HepG2 (cell line): ENCODE results near the gene CAPRIN1. TPM values are rescaled to one million over a fixed set of nuclear protein-coding genes. Genes with fewer than 3 reads are reported as not detected.
A peak's percentile ranks its signal among the peaks of the same experiment; 100 is the strongest.

Source experiments
- ATAC-seq: fragments of 200-7000 bp; cut with Tn5 transposase; 3 replicates; pipeline ENCODE4 v1.9.1; 2020; ENCODE audit warnings: mild to moderate bottlenecking, moderate library complexity
- BruUV-seq: library from RNA; stranded (reverse); fragments of 400-500 nt; replicated peaks from 2 replicates; lab custom pipeline; 2021; lab: Mats Ljungman, UMichigan
- CTCF ChIA-PET: fragments of 300-600 bp; formaldehyde crosslinking; extraction: SDS; loops from one replicate; lab custom pipeline; 2021; ENCODE audit warnings: low total read pairs, inconsistent platforms, low intra/inter-chr PET ratio; lab: Yijun Ruan, JAX
- POLR2A ChIA-PET: fragments of 350-600 bp; sonication (Branson Sonifier 250); formaldehyde crosslinking; loops from one replicate; lab custom pipeline; 2020; ENCODE audit warnings: antibody characterized with exemption, inconsistent platforms; lab: Yijun Ruan, JAX
- DNase-seq: peaks from one replicate; pipeline ENCODE4 v3.0.0-alpha.2; 2015; ENCODE audit warnings: low spot score
- FAIRE-seq: peaks from 3 replicates; lab custom pipeline; 2011; peaks lifted over from hg19 to GRCh38; lab: Jason Lieb, UNC
- H2AFZ ChIP-seq: one replicate; pipeline ENCODE4 v1.6.1; 2011; ENCODE audit warnings: low read length, inconsistent platforms
- H3K27ac ChIP-seq: fragments of 300-600 bp; 3 replicates; pipeline ENCODE4 v1.8.0; 2011; ENCODE audit warnings: mixed run types, mild to moderate bottlenecking, mixed read lengths, low read length, inconsistent platforms; ENCODE audit not compliant: insufficient read depth; ENCODE audit errors: extremely low read length
- H3K27me3 ChIP-seq, 2 experiments: fragments of 200-600 bp in 1 of 2; 2 replicates in 1 of 2; 3 replicates in 1 of 2; pipeline versions ENCODE4 v1.6.0 to v1.8.0; 2011; ENCODE audit warnings: low read length in 2 of 2, mild to moderate bottlenecking in 2 of 2, moderate library complexity in 2 of 2, inconsistent platforms in 1 of 2; ENCODE audit not compliant: insufficient read depth in 2 of 2, control insufficient read depth in 1 of 2
- H3K36me3 ChIP-seq, 2 experiments: fragments of 200-600 bp in 1 of 2; replicated peaks in 1 of 2; 2 replicates in 1 of 2; 3 replicates in 1 of 2; pipeline versions ENCODE4 v1.5.1 to v1.8.0; 2011; ENCODE audit warnings: low read length in 2 of 2, inconsistent platforms in 1 of 2; ENCODE audit not compliant: insufficient read depth in 2 of 2, control insufficient read depth in 1 of 2
- H3K4me1 ChIP-seq: 2 replicates; pipeline ENCODE4 v1.5.1; 2012; ENCODE audit warnings: low read length, inconsistent platforms; ENCODE audit not compliant: insufficient read depth
- H3K4me2 ChIP-seq: 2 replicates; pipeline ENCODE4 v1.6.0; 2011; ENCODE audit warnings: low read depth, low read length, inconsistent platforms
- H3K4me3 ChIP-seq, 3 experiments: fragments of 200-600 bp in 1 of 3; sonication (generic), shearing (Covaris generic) in 1 of 3; replicated peaks in 1 of 3; 2 replicates each; pipeline ENCODE4 v1.5.1; 2011 to 2016; ENCODE audit warnings: low read length in 3 of 3, inconsistent platforms in 2 of 3, low read depth in 2 of 3, mild to moderate bottlenecking in 2 of 3, control low read depth in 1 of 3, mixed read lengths in 1 of 3; ENCODE audit not compliant: insufficient read depth in 1 of 3
- H3K79me2 ChIP-seq: one replicate; pipeline ENCODE4 v1.6.1; 2011; ENCODE audit warnings: low read length, inconsistent platforms; ENCODE audit not compliant: insufficient read depth
- H3K9ac ChIP-seq: 2 replicates; pipeline ENCODE4 v1.6.0; 2011; ENCODE audit warnings: mild to moderate bottlenecking, low read depth, low read length, inconsistent platforms; ENCODE audit not compliant: insufficient read depth
- H3K9me3 ChIP-seq: 2 replicates; pipeline ENCODE4 v1.5.1; 2012; ENCODE audit warnings: mild to moderate bottlenecking, low read length
- H4K20me1 ChIP-seq: 2 replicates; pipeline ENCODE4 v1.6.0; 2011; ENCODE audit warnings: inconsistent platforms, mild to moderate bottlenecking, low read length, moderate library complexity; ENCODE audit not compliant: insufficient read depth
- FOXJ3 ChIP-seq: sonication (generic); formaldehyde crosslinking; IDR thresholded peaks from 2 replicates; pipeline ENCODE4 v1.4.0; 2020; ENCODE audit warnings: missing genetic modification reagents, mild to moderate bottlenecking, borderline replicate concordance
- RFX1 ChIP-seq: fragments of 450-650 bp; IDR thresholded peaks from 2 replicates; pipeline ENCODE4 v1.6.1; 2017
- ZNF256 ChIP-seq: sonication (generic); formaldehyde crosslinking; conservative IDR thresholded peaks from 2 replicates; pipeline ENCODE4 v1.4.0; 2020; ENCODE audit warnings: missing genetic modification reagents
- ZNF317 ChIP-seq: sonication (generic); formaldehyde crosslinking; IDR thresholded peaks from 2 replicates; pipeline ENCODE4 v1.5.0; 2020; ENCODE audit warnings: mild to moderate bottlenecking, missing genetic modification reagents
- ZSCAN21 ChIP-seq: sonication (generic); formaldehyde crosslinking; IDR thresholded peaks from 2 replicates; pipeline ENCODE4 v1.8.0; 2022; ENCODE audit warnings: mild to moderate bottlenecking, missing genetic modification reagents, moderate library complexity, borderline replicate concordance
- WGBS: methylation state at CpG from one replicate; pipeline ENCODE4 v1.1.6; 2017; ENCODE audit warnings: low lambda C conversion rate; 5-methylcytosine and 5-hydroxymethylcytosine counted together
- in situ Hi-C: cut with HindIII; loops from 2 replicates; pipeline ENCODE4 v1.10.0; 2017; ENCODE audit warnings: low pct_unique_long_range_greater_than_20kb; ENCODE audit not compliant: extremely low pct_ligation_motif_present
- intact Hi-C: fragments of 100-400 bp; cut with micrococcal nuclease; formaldehyde crosslinking; loops from one replicate; pipeline ENCODE4 v1.10.0; 2022; ENCODE audit not compliant: unreplicated experiment
- polyA plus RNA-seq, 8 experiments: library from polyadenylated mRNA; depleted of rRNA in 3 of 8; stranded (reverse) in 7 of 8; unstranded in 1 of 8; fragments of >200 nt; fragmentation: Illumina TruSeq in 4 of 8; extraction: Trizol in 4 of 8; gene quantifications; 2 replicates each; pipeline versions ENCODE4 v1.2.1 to v1.2.3, GENCODE V29; 2011 to 2016; ENCODE audit warnings: low read depth in 4 of 8, missing spikeins in 1 of 8, mixed read lengths in 1 of 8; ENCODE audit not compliant: insufficient read depth in 1 of 8
- total RNA-seq, 5 experiments: library from RNA; depleted of rRNA; stranded (reverse); fragments of >200 nt; fragmentation: Illumina TruSeq; extraction: Trizol; gene quantifications; 2 replicates each; pipeline ENCODE4 v1.2.3, GENCODE V29; 2016; ENCODE audit warnings: low read depth in 1 of 5

CAPRIN1 gene
- total and polyA plus RNA-seq, 2 of the 13 experiments (the other 11 are each of a cell fraction or from before 2014, with no cell fraction given): 114 to 162 TPM

GRCh38 chr11:34012734-34013133 lies 38.8 kb upstream of the CAPRIN1 start (continued):
- TF ChIP-seq FOXJ3 (CRISPR knock-in tag): no peak
- no peak for TF ChIP-seq ZNF256 (CRISPR knock-in tag)
- TF ChIP-seq ZSCAN21 (CRISPR knock-in tag): no peak
- TF ChIP-seq, all 625 proteins: peak for 0

DNA sequence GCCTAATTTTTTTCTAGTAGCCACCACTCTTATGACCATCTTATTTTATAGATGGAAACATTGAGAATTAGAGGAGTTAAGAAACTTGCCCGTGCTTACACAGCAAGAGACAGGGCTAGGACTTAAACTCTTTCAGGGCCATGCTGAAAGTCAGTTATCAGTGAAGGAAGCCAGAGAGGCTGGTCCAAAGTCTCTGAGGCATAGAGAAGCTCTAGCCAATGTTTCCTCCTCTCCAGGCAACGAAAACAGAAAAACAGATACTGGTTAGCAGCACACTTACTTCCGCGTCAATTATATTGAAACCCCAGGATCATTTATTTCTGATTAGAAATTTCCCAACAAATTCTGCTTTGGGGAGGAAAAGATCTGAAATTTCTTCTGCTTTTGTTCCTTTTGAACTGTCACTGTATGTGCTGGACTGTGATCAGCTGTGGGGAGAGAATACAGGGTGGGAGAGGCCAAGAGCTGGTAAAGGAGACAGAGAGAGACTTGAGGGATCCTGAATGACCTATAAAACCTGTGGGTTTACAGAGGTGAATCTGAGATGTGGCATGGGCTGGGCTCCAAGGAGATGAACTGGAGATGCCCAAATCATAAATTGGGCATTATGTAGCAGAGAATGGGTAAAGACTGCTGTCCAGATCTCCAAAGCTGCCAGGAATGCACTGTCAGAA lies 37.5 kb upstream of the CAPRIN1 start:
- CTCF ChIA-PET: no interaction called here
- no peaks in the 10 kb centered on the region for H3K9me3 ChIP-seq
- intact Hi-C loops (no loop called here), in situ Hi-C loops (no loop called here)
- WGBS: 18% methylated on average over 4 of the region's 4 CpGs
- no peak overlapping the region for H3K4me3 ChIP-seq
- H3K36me3 ChIP-seq: no peaks in the 10 kb centered on the region
- H3K27ac ChIP-seq: no peak overlapping the region
- H3K9ac ChIP-seq: no peak overlapping the region
- ATAC-seq (peak; percentile 60; the same call in 2 of the 3 replicates), DNase-seq (no peak), FAIRE-seq (no peak)
- no peaks in the 10 kb centered on the region for H3K79me2 ChIP-seq
- no peak overlapping the region for H2AFZ ChIP-seq
- H3K4me1 ChIP-seq: no peaks in the 10 kb centered on the region
- peak overlapping the region; percentile 7; the same call in 1 of the 2 replicates for H3K4me2 ChIP-seq
- no peaks in the 10 kb centered on the region for H4K20me1 ChIP-seq
- peak; percentile 12; the same call in 1 of the 2 replicates for TF ChIP-seq RFX1
- no peak for TF ChIP-seq ZNF317
- no TSS peak for BruUV-seq
- POLR2A ChIA-PET: no interaction called here
- no peaks in the 10 kb centered on the region; a peak in 1 of 5 replicates for H3K27me3 ChIP-seq
